Panc1 (cell line): ENCODE results near the gene ATP6V1F.

Experiments
- CTCF ChIP-seq: fragments of 450-650 bp; IDR thresholded peaks from 2 replicates; pipeline ENCODE4 v1.5.1; 2017; ENCODE audit warnings: mild to moderate bottlenecking
- POLR2AphosphoS5 ChIP-seq: IDR thresholded peaks from 2 replicates; pipeline ENCODE4 v1.6.1; 2012; ENCODE audit warnings: mild to moderate bottlenecking, low read depth, low read length, moderate library complexity

GRCh38 chr7:128889121-128889520 is 26.5 kb downstream of the ATP6V1F start:
- TF ChIP-seq CTCF (no peak), POLR2AphosphoS5 (no peak)
